K562 (cell line): ENCODE measurements around the gene AHI1. TPM values are rescaled to one million over a fixed set of nuclear protein-coding genes. Genes with fewer than 3 reads are reported as not detected.
A peak's percentile ranks its signal among the peaks of the same experiment; 100 is the strongest.

Source experiments
- MYBL2 ChIP-seq, 2 experiments: fragments of 450-650 bp in 1 of 2; sonication (generic) in 1 of 2; formaldehyde crosslinking in 1 of 2; IDR thresholded peaks; 2 replicates each; pipeline versions ENCODE4 v1.6.1 to v1.8.1; 2017 to 2022; ENCODE audit warnings: borderline replicate concordance in 1 of 2, inconsistent platforms in 1 of 2, low read depth in 1 of 2, mild to moderate bottlenecking in 1 of 2, missing genetic modification reagents in 1 of 2, moderate library complexity in 1 of 2
- NFRKB ChIP-seq: fragments of 450-650 bp; IDR thresholded peaks from 2 replicates; pipeline ENCODE4 v1.6.1; 2016; ENCODE audit warnings: low read depth
- NRF1 ChIP-seq, 2 experiments: fragments of 450-650 bp; IDR thresholded peaks in 1 of 2; conservative IDR thresholded peaks in 1 of 2; 2 replicates each; pipeline ENCODE4 v1.6.1; 2014; ENCODE audit warnings: mild to moderate bottlenecking in 2 of 2
- PKNOX1 ChIP-seq: fragments of 450-650 bp; IDR thresholded peaks from 2 replicates; pipeline ENCODE4 v1.6.1; 2016
- PML ChIP-seq: IDR thresholded peaks from 2 replicates; pipeline ENCODE4 v1.6.1; 2012; ENCODE audit warnings: low read length, inconsistent platforms
- PRPF4 ChIP-seq: fragments of 200-400 bp; formaldehyde crosslinking; IDR thresholded peaks from one replicate; pipeline ENCODE4 v1.6.1; 2017; ENCODE audit warnings: low read length, low read depth, mild to moderate bottlenecking; ENCODE audit not compliant: insufficient read depth, poor library complexity, severe bottlenecking
- RNF219 ChIP-seq: fragments of 250-450 bp; sonication (Bioruptor Pico); IDR thresholded peaks from 2 replicates; pipeline ENCODE4 v1.5.0; 2022; ENCODE audit warnings: mild to moderate bottlenecking
- SIX5 ChIP-seq, 2 experiments: IDR thresholded peaks; 2 replicates each; pipeline ENCODE4 v1.6.1; 2011; ENCODE audit warnings: low read length in 2 of 2, borderline replicate concordance in 1 of 2, low read depth in 1 of 2, mild to moderate bottlenecking in 1 of 2, moderate library complexity in 1 of 2; ENCODE audit not compliant: insufficient read depth in 1 of 2
- TRIM28 ChIP-seq: fragments of 450-650 bp; IDR thresholded peaks from 2 replicates; pipeline ENCODE4 v1.6.1; 2017
- ZBTB26 ChIP-seq: fragments of 450-650 bp; formaldehyde crosslinking; IDR thresholded peaks from 2 replicates; pipeline ENCODE4 v1.4.0; 2022; ENCODE audit warnings: missing genetic modification characterization
- ZBTB40 ChIP-seq, 2 experiments: fragments of 450-650 bp in 1 of 2; sonication (generic) in 1 of 2; formaldehyde crosslinking in 1 of 2; IDR thresholded peaks; 2 replicates each; pipeline versions ENCODE4 v1.7.1 to v1.9.0; 2016 to 2022; ENCODE audit warnings: inconsistent platforms in 1 of 2, mild to moderate bottlenecking in 1 of 2, missing genetic modification reagents in 1 of 2
- polyA plus RNA-seq, 8 experiments: library from polyadenylated mRNA; depleted of rRNA in 4 of 8; stranded (reverse) in 5 of 8; unstranded in 3 of 8; fragments of >200 nt; fragmentation: Nextera tagmentation in 2 of 8; fragmentation: Illumina TruSeq in 1 of 8; extraction: Ambion mirVana in 2 of 8; extraction: Trizol in 1 of 8; gene quantifications; 2 replicates each; pipeline versions ENCODE4 v1.2.1 to v1.2.3, GENCODE V29; 2011 to 2014; ENCODE audit warnings: inconsistent platforms in 1 of 8, missing spikeins in 1 of 8
- total RNA-seq, 7 experiments: library from RNA; depleted of rRNA in 6 of 7; stranded (reverse); fragments of >200 nt in 6 of 7; fragmentation: Illumina TruSeq in 2 of 7; extraction: Trizol in 2 of 7; gene quantifications; 2 replicates each; pipeline versions ENCODE4 v1.2.1 to v1.2.3, GENCODE V29; 2011 to 2021; ENCODE audit warnings: low replicate concordance in 1 of 7

AHI1 gene
- total and polyA plus RNA-seq, 9 of the 15 experiments (the other 6 are each of a cell fraction or from before 2014, with no cell fraction given) = 24.7 to 54.9 (median 32.2) TPM

GRCh38 chr6:135325624-135326424 lies 171.7 kb downstream of the AHI1 start (continued):
- TF ChIP-seq ZBTB40 (IDR thresholded peaks at IDR 0.05) (peak; percentile 91), ZBTB40 (CRISPR knock-in tag; IDR thresholded peaks at IDR 0.05) (no peak), TRIM28 (no peak), NRF1 (conservative IDR thresholded peaks at IDR 0.05 in 1 of 2, IDR thresholded peaks at IDR 0.05 in 1 of 2) (no peak), NFRKB (peak; percentile 17; the same call in 1 of the 2 replicates), PKNOX1 (peak; percentile 71), PML (peak; percentile 70; the same call in 1 of the 2 replicates), MYBL2 (IDR thresholded peaks at IDR 0.05; ENCODE audit: low read depth) (no peak), MYBL2 (CRISPR knock-in tag; IDR thresholded peaks at IDR 0.05; ENCODE audit: borderline replicate concordance) (no peak), PRPF4 (no peak), ZBTB26 (no peak), RNF219 (CRISPR knock-in tag) (0 out of 2 replicates have a peak, but pooled peaks have one; percentile 47), SIX5 (IDR thresholded peaks at IDR 0.05; ENCODE audit: borderline replicate concordance in 1 of 2, insufficient read depth in 1 of 2, low read depth in 1 of 2, low read length in 2 of 2) (no peak)
